Osteocyte (in vitro differentiated cells): Measurements from ENCODE around the gene TJP3. TPM values are rescaled to one million over a fixed set of nuclear protein-coding genes. Genes with fewer than 3 reads are reported as not detected.
A peak's percentile ranks its signal among the peaks of the same experiment; 100 is the strongest.

Source experiments
- DNase-seq: peaks from one replicate; pipeline ENCODE4 v3.0.0; 2021; ENCODE audit warnings: mixed read lengths; ENCODE audit not compliant: unreplicated experiment; ENCODE audit errors: extremely low spot score
- H3K27ac Mint-ChIP-seq: one replicate; pipeline ENCODE4 v1.8.0; 2021; ENCODE audit warnings: mild to moderate bottlenecking, mixed read lengths; ENCODE audit not compliant: unreplicated experiment
- H3K27me3 Mint-ChIP-seq: one replicate; pipeline ENCODE4 v1.8.0; 2021; ENCODE audit warnings: mixed read lengths; ENCODE audit not compliant: unreplicated experiment
- H3K36me3 Mint-ChIP-seq: one replicate; pipeline ENCODE4 v1.8.0; 2021; ENCODE audit warnings: mixed read lengths; ENCODE audit not compliant: unreplicated experiment
- H3K4me1 Mint-ChIP-seq: one replicate; pipeline ENCODE4 v1.8.0; 2021; ENCODE audit warnings: mixed read lengths; ENCODE audit not compliant: unreplicated experiment
- H3K4me3 Mint-ChIP-seq: one replicate; pipeline ENCODE4 v1.8.0; 2021; ENCODE audit warnings: mild to moderate bottlenecking, moderate library complexity, mixed read lengths; ENCODE audit not compliant: unreplicated experiment
- H3K9me3 Mint-ChIP-seq: one replicate; pipeline ENCODE4 v1.8.0; 2021; ENCODE audit warnings: mixed read lengths; ENCODE audit not compliant: unreplicated experiment
- total RNA-seq: library from RNA; stranded (reverse); gene quantifications from 2 replicates; pipeline ENCODE4 v1.2.1, GENCODE V29; 2021
- TF ChIP-seq, protein P1 (sequence below): fragments of 200-600 bp; sonication (generic); IDR thresholded peaks from 2 replicates; pipeline ENCODE4 v1.5.0; 2021; ENCODE audit warnings: antibody characterized with exemption, mild to moderate bottlenecking, moderate library complexity

Gene TJP3
- total RNA-seq, 1 donor from 2014 or later = not detected

DNA sequence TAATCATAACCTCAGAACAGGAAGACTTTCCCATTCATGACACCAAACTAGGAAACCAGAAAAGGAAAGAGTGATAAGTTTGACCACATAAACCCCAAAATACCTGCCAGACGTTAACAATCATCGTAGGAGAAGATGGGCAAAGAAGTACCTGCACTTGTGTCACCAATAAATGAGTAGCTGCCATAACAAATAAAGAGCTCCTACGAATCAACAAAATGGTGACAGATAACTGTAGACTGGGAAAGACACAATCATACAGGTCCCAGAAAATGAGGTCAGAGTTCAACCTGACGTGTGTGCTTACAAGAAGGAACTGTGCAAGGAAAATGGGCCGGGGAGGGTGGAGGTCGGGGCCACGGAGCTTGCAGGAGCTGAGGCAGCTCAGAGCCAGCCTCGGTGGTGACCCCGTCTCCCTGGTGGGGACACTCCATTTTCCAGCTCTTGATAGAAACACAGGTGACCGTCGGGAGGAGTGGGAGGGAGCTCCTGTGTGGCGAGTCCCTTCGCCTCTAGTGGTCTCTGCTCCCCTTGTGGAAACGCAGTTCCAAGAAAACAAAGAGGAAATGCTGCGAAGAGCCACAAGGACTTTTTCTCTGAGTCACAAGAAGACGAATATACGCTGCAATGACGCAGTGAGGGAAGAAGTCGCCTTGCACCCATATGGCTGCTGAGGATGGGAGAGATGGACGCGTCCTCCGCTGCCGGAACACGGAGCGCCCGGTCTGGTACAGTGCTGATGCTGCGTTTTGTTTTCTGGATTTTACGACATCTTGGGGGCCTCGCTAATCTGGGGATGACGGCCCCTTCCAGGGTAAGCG is 17.4 kb upstream of the TJP3 start:
- Mint-ChIP-seq H3K4me1 (peaks cover 26% of the 10 kb centered on the region), H3K9me3 (no peaks in the 10 kb centered on the region), H3K4me3 (no peak overlapping the region), H3K36me3 (peaks cover 12% of the 10 kb centered on the region), H3K27ac (no peak overlapping the region), H3K27me3 (no peaks in the 10 kb centered on the region)
- DNase-seq = no peak
- TF ChIP-seq, protein P1, sequence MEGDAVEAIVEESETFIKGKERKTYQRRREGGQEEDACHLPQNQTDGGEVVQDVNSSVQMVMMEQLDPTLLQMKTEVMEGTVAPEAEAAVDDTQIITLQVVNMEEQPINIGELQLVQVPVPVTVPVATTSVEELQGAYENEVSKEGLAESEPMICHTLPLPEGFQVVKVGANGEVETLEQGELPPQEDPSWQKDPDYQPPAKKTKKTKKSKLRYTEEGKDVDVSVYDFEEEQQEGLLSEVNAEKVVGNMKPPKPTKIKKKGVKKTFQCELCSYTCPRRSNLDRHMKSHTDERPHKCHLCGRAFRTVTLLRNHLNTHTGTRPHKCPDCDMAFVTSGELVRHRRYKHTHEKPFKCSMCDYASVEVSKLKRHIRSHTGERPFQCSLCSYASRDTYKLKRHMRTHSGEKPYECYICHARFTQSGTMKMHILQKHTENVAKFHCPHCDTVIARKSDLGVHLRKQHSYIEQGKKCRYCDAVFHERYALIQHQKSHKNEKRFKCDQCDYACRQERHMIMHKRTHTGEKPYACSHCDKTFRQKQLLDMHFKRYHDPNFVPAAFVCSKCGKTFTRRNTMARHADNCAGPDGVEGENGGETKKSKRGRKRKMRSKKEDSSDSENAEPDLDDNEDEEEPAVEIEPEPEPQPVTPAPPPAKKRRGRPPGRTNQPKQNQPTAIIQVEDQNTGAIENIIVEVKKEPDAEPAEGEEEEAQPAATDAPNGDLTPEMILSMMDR = no peak

DNA sequence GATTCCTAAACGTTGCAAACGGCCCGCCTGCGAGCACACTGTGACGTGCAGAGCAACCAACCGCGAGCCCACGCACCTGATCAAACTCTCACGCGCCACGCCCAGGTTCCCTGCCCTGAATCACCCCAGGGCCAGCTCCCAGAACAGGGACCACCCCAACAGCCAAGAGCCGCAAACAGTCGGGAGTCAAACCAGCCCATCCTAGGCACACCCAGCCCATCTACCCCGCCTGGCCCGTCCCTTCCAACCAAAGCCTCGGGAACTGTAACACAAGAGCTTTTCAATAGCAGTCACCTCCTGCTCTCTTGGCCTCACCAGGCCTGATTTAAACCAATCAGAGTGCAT is 16.8 kb upstream of the TJP3 start:
- H3K4me3 Mint-ChIP-seq = no peak overlapping the region
- H3K27ac Mint-ChIP-seq = no peak overlapping the region
- H3K9me3 Mint-ChIP-seq = no peaks in the 10 kb centered on the region
- H3K4me1 Mint-ChIP-seq = peaks cover 29% of the 10 kb centered on the region
- DNase-seq = no peak
- no peaks in the 10 kb centered on the region for H3K27me3 Mint-ChIP-seq
- TF ChIP-seq, protein P1 = no peak
- H3K36me3 Mint-ChIP-seq = peaks cover 12% of the 10 kb centered on the region

- H3K9me3 Mint-ChIP-seq = no peaks in the 10 kb centered on the region
- DNase-seq = no peak
- H3K4me1 Mint-ChIP-seq = peaks cover 28% of the 10 kb centered on the region
- no peak overlapping the region for H3K27ac Mint-ChIP-seq
- no peaks in the 10 kb centered on the region for H3K27me3 Mint-ChIP-seq
- no peak overlapping the region for H3K4me3 Mint-ChIP-seq
- H3K36me3 Mint-ChIP-seq = peaks cover 12% of the 10 kb centered on the region
- TF ChIP-seq, protein P1 = no peak
These were observed 16.5 kb upstream of the TJP3 start for GRCh38 chr19:3691726-3692125.

DNA sequence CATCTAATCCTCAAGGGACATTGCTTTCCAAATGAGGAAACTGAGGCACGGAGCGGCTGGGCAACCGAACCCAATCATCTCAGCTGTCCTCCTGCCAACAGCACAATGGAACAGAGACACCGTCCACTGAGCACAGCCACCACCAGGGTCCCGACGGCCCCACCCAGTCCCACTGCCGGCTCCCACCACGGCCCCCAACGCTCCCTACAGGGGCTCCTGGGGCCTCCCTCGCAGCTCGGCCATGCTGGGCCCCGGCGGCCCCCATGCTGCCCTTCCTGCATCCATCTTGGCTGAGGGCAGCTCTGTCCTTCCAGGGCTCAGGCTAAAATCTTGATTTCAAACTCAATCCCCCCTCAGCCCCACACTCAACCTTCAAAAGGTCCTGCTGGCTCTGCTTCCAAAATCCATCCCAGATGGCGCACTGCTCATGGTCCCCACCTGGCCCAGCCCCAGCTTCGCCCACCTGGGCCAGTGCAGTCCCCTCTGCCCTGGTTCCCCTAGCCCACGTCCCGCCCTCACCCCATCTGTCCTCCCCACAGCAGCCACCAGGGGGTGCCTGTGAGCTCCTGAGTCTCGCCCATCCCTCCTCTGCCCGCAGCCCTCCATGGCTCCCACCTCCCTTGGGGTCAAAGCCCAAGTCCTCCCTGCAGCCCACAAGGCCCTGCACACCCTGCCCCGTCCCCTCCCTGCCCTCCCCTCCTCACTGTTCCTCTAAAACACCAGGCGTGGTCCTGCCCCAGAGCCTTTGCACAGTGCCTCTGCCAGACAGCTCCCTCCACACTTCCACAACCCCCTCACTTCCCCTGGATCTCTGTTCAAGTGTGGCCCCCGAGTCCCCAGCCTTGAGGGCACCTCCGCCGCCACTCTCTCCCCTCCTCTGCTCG is 15.8 kb upstream of the TJP3 start:
- Mint-ChIP-seq H3K27ac (peak overlapping the region; percentile 67), H3K4me1 (peaks cover 26% of the 10 kb centered on the region), H3K36me3 (peaks cover 11% of the 10 kb centered on the region), H3K27me3 (no peaks in the 10 kb centered on the region), H3K4me3 (no peak overlapping the region), H3K9me3 (no peaks in the 10 kb centered on the region)
- TF ChIP-seq, protein P1 = peak; percentile 59
- DNase-seq = no peak
